ENCODE results near the gene C11orf86.

- TF ChIP-seq REST (IDR thresholded peaks at IDR 0.05; ENCODE audit: insufficient read depth in 1 of 2, low read depth in 2 of 2, low read length in 2 of 2) (no peak), POLR2AphosphoS5 (IDR thresholded peaks at IDR 0.05; ENCODE audit: low read depth, low read length) (no peak), SIN3A (IDR thresholded peaks at IDR 0.05; ENCODE audit: borderline replicate concordance, insufficient read depth, low read length) (no peak), TAF1 (IDR thresholded peaks at IDR 0.05; ENCODE audit: borderline replicate concordance, insufficient read depth, low read length) (no peak), FOXP2 (optimal IDR thresholded peaks at IDR 0.05; ENCODE audit: borderline replicate concordance, extremely low read depth, extremely low read length, insufficient read depth) (no peak)
These were observed 37.8 kb upstream of the C11orf86 start for GRCh38 chr11:66937193-66937733.
